Measurements from ENCODE around the gene LRP1.

The LRP1 gene

DNA sequence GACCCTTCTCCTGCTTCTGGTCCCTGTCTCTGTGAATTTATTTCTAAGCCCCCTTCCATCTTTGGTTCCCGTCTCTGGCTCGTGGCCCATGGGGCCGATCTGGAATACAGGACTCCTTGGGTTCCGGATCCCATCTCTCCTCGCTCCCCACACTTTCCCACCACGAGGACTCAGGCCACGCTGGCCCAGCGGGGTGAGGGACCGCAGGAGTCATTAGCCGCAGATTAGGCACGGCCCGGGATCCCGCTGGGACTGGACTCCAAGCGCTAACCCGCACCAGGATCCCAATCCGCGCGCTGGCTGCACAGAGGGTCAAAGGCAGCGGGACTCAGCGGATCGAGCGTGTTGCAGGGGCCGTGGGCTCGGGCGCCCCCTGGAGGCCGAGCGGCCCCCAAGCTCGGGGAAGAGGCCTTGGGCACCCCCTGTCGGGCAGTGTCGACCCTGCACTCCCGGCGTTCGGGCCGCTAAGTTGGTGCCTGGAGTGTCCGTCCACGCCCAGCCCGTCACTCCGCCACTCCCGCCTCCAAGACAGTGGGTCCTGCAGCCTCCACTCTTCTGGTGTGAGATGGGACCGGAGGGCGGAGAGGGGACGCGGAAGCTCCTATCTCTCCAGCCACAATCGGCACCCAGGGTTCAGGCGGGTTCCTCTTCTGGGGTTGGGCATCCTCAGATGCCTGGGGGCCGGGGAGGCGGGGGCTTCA, 110.7 kb downstream of the LRP1 start:
- no peak overlapping the region for H3K4me3 ChIP-seq (ENCODE audit: low read depth, low read length)
- TF ChIP-seq, protein P1, sequence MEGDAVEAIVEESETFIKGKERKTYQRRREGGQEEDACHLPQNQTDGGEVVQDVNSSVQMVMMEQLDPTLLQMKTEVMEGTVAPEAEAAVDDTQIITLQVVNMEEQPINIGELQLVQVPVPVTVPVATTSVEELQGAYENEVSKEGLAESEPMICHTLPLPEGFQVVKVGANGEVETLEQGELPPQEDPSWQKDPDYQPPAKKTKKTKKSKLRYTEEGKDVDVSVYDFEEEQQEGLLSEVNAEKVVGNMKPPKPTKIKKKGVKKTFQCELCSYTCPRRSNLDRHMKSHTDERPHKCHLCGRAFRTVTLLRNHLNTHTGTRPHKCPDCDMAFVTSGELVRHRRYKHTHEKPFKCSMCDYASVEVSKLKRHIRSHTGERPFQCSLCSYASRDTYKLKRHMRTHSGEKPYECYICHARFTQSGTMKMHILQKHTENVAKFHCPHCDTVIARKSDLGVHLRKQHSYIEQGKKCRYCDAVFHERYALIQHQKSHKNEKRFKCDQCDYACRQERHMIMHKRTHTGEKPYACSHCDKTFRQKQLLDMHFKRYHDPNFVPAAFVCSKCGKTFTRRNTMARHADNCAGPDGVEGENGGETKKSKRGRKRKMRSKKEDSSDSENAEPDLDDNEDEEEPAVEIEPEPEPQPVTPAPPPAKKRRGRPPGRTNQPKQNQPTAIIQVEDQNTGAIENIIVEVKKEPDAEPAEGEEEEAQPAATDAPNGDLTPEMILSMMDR (IDR thresholded peaks at IDR 0.05; ENCODE audit: low read depth, low read length): peak; percentile 100
- TF ChIP-seq, protein P2, sequence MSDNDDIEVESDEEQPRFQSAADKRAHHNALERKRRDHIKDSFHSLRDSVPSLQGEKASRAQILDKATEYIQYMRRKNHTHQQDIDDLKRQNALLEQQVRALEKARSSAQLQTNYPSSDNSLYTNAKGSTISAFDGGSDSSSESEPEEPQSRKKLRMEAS (IDR thresholded peaks at IDR 0.05; ENCODE audit: low read depth, low read length): no peak; the same call in 1 of the 2 replicates

DNA sequence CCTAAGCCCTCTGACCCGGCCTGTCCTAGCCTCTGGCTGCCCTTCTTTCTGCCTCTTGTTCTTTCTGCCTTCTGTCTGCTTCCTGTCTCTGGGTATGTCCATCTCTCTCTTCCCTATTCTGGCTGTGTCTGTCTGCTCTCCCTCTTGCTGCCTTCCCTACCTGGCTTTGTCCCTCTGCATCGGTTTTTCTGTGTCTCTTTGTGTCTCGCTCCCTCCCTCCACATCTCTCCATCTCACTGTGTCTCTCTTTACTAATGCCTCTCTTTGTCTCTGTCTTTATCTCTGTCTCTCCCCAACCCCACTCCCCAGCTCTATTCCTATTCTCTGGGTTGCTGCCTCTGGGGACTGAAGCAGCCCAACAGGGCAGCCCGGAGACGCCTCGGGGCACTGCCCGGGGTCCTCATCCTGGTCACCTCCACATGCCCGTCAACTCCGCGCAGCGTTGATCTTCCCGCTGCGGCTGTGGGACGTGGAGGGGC, 111.3 kb downstream of the LRP1 start:
- TF ChIP-seq, protein P2 (IDR thresholded peaks at IDR 0.05; ENCODE audit: low read depth, low read length): no peak
- TF ChIP-seq, protein P1 (IDR thresholded peaks at IDR 0.05; ENCODE audit: low read depth, low read length): no peak
- TF ChIP-seq MYC (IDR thresholded peaks at IDR 0.05; ENCODE audit: low read depth, low read length) (no peak), POLR2A (IDR thresholded peaks at IDR 0.05; ENCODE audit: extremely low read depth, insufficient read length) (no peak)
- H3K4me3 ChIP-seq (ENCODE audit: low read depth, low read length): no peak overlapping the region
- DNase-seq (ENCODE audit: low read depth): no peak

More for the DNA sequence above, 110.7 kb downstream of the LRP1 start:
- DNase-seq (ENCODE audit: low read depth): peak; percentile 89

DNA sequence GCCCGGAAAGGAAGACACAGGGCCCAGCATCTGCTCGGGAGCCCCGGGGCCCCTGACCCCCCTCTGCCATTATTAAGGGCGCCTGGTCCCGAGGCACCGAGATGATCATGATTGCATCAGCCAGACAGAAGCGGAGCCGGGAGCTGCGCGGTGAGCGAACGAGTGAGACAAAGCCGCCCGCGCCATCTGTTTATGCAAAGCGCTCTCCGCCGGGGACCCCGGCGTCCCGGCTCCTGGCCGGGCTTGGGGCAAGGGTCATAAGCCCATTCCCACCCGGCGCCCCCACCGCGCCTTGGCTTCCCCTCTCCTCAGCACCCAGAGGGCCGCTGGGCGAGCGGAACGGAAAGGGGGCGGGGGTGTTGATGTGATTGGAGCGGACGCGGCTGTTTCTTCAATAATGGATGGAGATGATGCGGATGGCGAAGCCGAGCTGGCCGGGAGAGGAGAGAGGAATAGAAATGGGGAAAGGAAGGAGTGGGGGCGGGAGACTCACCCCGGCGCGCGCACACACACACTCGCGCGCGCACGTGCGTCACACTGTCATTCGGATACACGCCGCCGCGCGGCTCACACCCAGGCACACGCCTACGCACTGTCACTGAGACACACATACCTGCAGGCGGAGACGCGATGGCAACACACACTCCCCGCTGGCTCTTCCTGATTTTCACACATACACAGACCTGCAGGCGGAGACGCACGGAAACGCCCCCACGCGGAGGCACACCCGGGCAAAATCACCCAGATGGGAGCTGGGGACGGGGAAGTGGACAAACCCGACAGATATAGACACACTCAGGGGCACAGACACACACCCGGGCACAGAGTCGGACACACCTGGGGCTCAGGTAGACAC, 112.0 kb downstream of the LRP1 start:
- TF ChIP-seq, protein P2 (IDR thresholded peaks at IDR 0.05; ENCODE audit: low read depth, low read length): peak; percentile 42; the same call in 1 of the 2 replicates
- TF ChIP-seq MYC (IDR thresholded peaks at IDR 0.05; ENCODE audit: low read depth, low read length): no peak
- TF ChIP-seq, protein P1 (IDR thresholded peaks at IDR 0.05; ENCODE audit: low read depth, low read length): peak; percentile 2
- DNase-seq (ENCODE audit: low read depth): peak; percentile 62
- no peak overlapping the region for H3K4me3 ChIP-seq (ENCODE audit: low read depth, low read length)

DNA sequence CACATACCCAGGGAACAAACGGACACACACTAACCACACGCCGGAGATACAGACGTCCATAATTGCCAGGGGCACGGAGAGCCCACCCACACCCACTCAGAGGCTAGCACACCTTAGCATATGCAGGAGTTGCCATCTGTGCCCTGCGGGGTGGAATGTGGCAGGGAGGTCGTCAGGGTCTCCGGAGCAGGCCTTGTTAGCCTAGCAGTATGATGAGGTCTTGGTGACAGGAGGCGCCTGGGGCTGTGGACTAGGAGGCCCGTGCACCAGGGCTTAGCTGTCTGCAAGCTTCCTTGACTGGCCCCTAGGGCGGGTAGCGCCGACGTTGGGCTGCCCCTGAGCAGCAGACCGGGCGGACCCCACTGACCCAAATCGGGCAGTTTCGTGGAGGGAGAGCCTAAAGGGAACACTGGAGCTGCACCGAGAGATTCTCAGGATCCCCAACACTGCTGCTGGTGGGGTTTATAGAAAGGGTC, 112.7 kb downstream of the LRP1 start:
- H3K4me3 ChIP-seq (ENCODE audit: low read depth, low read length): no peak overlapping the region
- DNase-seq (ENCODE audit: low read depth): peak; percentile 62
- TF ChIP-seq MYC (IDR thresholded peaks at IDR 0.05; ENCODE audit: low read depth, low read length) (no peak), POLR2A (IDR thresholded peaks at IDR 0.05; ENCODE audit: extremely low read depth, insufficient read length) (no peak)
- TF ChIP-seq, protein P1 (IDR thresholded peaks at IDR 0.05; ENCODE audit: low read depth, low read length): no peak
- TF ChIP-seq, protein P2 (IDR thresholded peaks at IDR 0.05; ENCODE audit: low read depth, low read length): no peak

DNA sequence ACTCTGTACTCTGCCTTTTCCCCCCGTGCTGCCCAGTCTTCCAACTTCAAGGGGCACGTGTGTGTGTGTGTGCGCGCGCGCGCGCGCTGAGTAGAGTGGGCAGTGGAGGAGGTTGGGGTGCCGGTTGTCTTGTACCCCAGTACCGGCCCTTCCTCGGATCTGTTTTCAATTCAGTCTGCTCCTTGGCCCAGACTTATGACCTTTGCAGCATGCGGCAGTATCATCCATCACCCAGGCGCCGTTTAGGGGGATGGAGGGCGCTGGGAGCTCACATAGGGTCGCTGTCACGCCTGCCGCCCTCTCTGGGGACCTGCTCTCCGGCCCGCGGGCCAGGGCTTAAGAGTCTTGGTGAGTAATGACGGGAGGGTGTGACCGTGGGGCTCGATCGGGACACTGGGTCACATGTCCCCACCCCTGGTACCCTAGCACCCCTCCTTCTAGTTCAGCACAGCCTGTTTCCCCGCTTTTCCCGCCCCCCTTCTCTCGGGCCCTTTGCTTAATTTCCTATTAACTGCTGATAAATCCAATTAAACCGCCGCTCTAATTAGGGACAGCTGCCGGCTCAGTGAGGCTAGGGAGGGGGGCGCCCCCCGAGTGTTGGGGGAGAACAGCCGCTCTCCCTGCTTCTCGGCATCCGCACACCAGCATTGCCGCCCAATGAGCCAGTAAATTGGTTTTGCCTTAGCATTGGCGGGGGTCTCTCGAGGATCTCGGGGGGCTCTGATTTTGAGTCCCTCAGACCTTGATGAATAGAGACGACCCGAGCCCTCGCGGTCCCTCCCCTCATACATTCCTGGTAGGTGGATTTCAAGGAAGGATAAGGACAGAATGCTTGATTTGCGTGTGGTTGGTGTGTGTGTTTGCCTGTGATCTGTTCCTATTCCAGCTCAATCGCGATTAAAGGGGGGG, 113.4 kb downstream of the LRP1 start:
- no peak for TF ChIP-seq MYC (IDR thresholded peaks at IDR 0.05; ENCODE audit: low read depth, low read length)
- TF ChIP-seq POLR2A (IDR thresholded peaks at IDR 0.05; ENCODE audit: extremely low read depth, insufficient read length): no peak
- TF ChIP-seq, protein P2 (IDR thresholded peaks at IDR 0.05; ENCODE audit: low read depth, low read length): no peak
- TF ChIP-seq, protein P1 (IDR thresholded peaks at IDR 0.05; ENCODE audit: low read depth, low read length): no peak
- DNase-seq (ENCODE audit: low read depth): no peak
- no peak overlapping the region for H3K4me3 ChIP-seq (ENCODE audit: low read depth, low read length)
